Measurements from ENCODE around the gene LZTR1.

LZTR1 gene

GRCh38 chr22:20945578-20945934, 36.5 kb upstream of the LZTR1 start:
- H3K4me3 ChIP-seq (ENCODE audit: low read depth, low read length) = no peak overlapping the region
- no peak overlapping the region for H4K91ac ChIP-seq (ENCODE audit: low read depth, low read length)
- H3K79me2 ChIP-seq (ENCODE audit: control insufficient read depth, insufficient read depth, low read length, poor library complexity) = peaks cover 25% of the 10 kb centered on the region
- no peak overlapping the region for H3K4me2 ChIP-seq (ENCODE audit: low read length)
- no peaks in the 10 kb centered on the region for H3K9me3 ChIP-seq (ENCODE audit: insufficient read depth, low read depth, low read length)
- no peak overlapping the region for H3K23ac ChIP-seq (ENCODE audit: low read length)
- H3K4ac ChIP-seq (ENCODE audit: low read depth, low read length) = peak overlapping the region; percentile 98
- WGBS (ENCODE audit: extremely low coverage, insufficient coverage, insufficient read length) = no CpG with 5 or more reads among the region's 2 CpGs
- no peak overlapping the region for H3K9ac ChIP-seq (ENCODE audit: low read length)
- no peak overlapping the region for H2BK12ac ChIP-seq (ENCODE audit: low read length)
- no peak overlapping the region for H2AFZ ChIP-seq (ENCODE audit: insufficient read depth, low read length, poor library complexity)
- H3K14ac ChIP-seq (ENCODE audit: low read length) = no peak overlapping the region
- no peak overlapping the region for H2BK120ac ChIP-seq (ENCODE audit: insufficient read depth, low read length, poor library complexity)
- H3K4me1 ChIP-seq (ENCODE audit: control insufficient read depth in 1 of 2, insufficient read depth in 2 of 2, low read length in 2 of 2) = peaks cover 9 to 14% of the 10 kb centered on the region in 2 experiments
- no peak overlapping the region for H4K12ac ChIP-seq (ENCODE audit: low read depth, low read length)
- no peak overlapping the region for H2BK5ac ChIP-seq (ENCODE audit: low read depth, low read length, poor library complexity)
- H4K8ac ChIP-seq (ENCODE audit: low read depth, low read length) = no peak overlapping the region
- H3K18ac ChIP-seq (ENCODE audit: low read length) = no peak overlapping the region
- no peak overlapping the region for H3K27ac ChIP-seq (ENCODE audit: low read depth, low read length)
- H2AK5ac ChIP-seq (ENCODE audit: low read length) = no peak overlapping the region
- H3K27me3 ChIP-seq (ENCODE audit: insufficient read depth, low read length) = no peaks in the 10 kb centered on the region
- H3K36me3 ChIP-seq (ENCODE audit: control insufficient read depth in 1 of 2, insufficient read depth in 2 of 2, low read length in 2 of 2) = peaks cover 6 to 10% of the 10 kb centered on the region in 2 experiments
- no peak for DNase-seq
- peaks cover 2% of the 10 kb centered on the region for H3K79me1 ChIP-seq (ENCODE audit: low read length)

GRCh38 chr22:20946080-20946986, 35.8 kb upstream of the LZTR1 start:
- Histone ChIP-seq H3K27me3 (ENCODE audit: insufficient read depth, low read length) (no peaks in the 10 kb centered on the region), H3K4me2 (ENCODE audit: low read length) (no peak overlapping the region), H3K79me2 (ENCODE audit: control insufficient read depth, insufficient read depth, low read length, poor library complexity) (peaks cover 22% of the 10 kb centered on the region), H2AFZ (ENCODE audit: insufficient read depth, low read length, poor library complexity) (no peak overlapping the region), H2BK120ac (ENCODE audit: insufficient read depth, low read length, poor library complexity) (no peak overlapping the region), H3K23ac (ENCODE audit: low read length) (no peak overlapping the region), H2AK5ac (ENCODE audit: low read length) (no peak overlapping the region), H4K91ac (ENCODE audit: low read depth, low read length) (no peak overlapping the region), H4K12ac (ENCODE audit: low read depth, low read length) (no peak overlapping the region), H3K4ac (ENCODE audit: low read depth, low read length) (peak overlapping the region; percentile 53), H3K14ac (ENCODE audit: low read length) (no peak overlapping the region), H3K9me3 (ENCODE audit: insufficient read depth, low read depth, low read length) (no peaks in the 10 kb centered on the region), H3K18ac (ENCODE audit: low read length) (no peak overlapping the region), H3K4me3 (ENCODE audit: low read depth, low read length) (no peak overlapping the region), H3K4me1 (ENCODE audit: control insufficient read depth in 1 of 2, insufficient read depth in 2 of 2, low read length in 2 of 2) (peaks cover 14 to 18% of the 10 kb centered on the region in 2 experiments), H3K36me3 (ENCODE audit: control insufficient read depth in 1 of 2, insufficient read depth in 2 of 2, low read length in 2 of 2) (peaks cover 5 to 8% of the 10 kb centered on the region in 2 experiments), H3K9ac (ENCODE audit: low read length) (no peak overlapping the region), H2BK12ac (ENCODE audit: low read length) (no peak overlapping the region), H2BK5ac (ENCODE audit: low read depth, low read length, poor library complexity) (no peak overlapping the region), H4K8ac (ENCODE audit: low read depth, low read length) (no peak overlapping the region), H3K79me1 (ENCODE audit: low read length) (peaks cover 2% of the 10 kb centered on the region), H3K27ac (ENCODE audit: low read depth, low read length) (no peak overlapping the region)
- no peak for DNase-seq
- no CpG with 5 or more reads among the region's 7 CpGs for WGBS (ENCODE audit: extremely low coverage, insufficient coverage, insufficient read length)

- Histone ChIP-seq H2AK5ac (ENCODE audit: low read length) (no peak overlapping the region), H3K4me2 (ENCODE audit: low read length) (no peak overlapping the region), H3K23ac (ENCODE audit: low read length) (no peak overlapping the region), H4K12ac (ENCODE audit: low read depth, low read length) (no peak overlapping the region), H4K91ac (ENCODE audit: low read depth, low read length) (no peak overlapping the region), H3K36me3 (ENCODE audit: control insufficient read depth in 1 of 2, insufficient read depth in 2 of 2, low read length in 2 of 2) (peaks cover 8 to 13% of the 10 kb centered on the region in 2 experiments), H3K27ac (ENCODE audit: low read depth, low read length) (no peak overlapping the region), H2AFZ (ENCODE audit: insufficient read depth, low read length, poor library complexity) (no peak overlapping the region), H4K8ac (ENCODE audit: low read depth, low read length) (no peak overlapping the region), H2BK5ac (ENCODE audit: low read depth, low read length, poor library complexity) (no peak overlapping the region), H3K9ac (ENCODE audit: low read length) (no peak overlapping the region), H3K14ac (ENCODE audit: low read length) (no peak overlapping the region), H3K79me1 (ENCODE audit: low read length) (peaks cover 2% of the 10 kb centered on the region), H3K27me3 (ENCODE audit: insufficient read depth, low read length) (no peaks in the 10 kb centered on the region), H3K18ac (ENCODE audit: low read length) (no peak overlapping the region), H3K4ac (ENCODE audit: low read depth, low read length) (peak overlapping the region; percentile 80), H2BK12ac (ENCODE audit: low read length) (no peak overlapping the region), H3K4me1 (ENCODE audit: control insufficient read depth in 1 of 2, insufficient read depth in 2 of 2, low read length in 2 of 2) (peaks cover 18 to 21% of the 10 kb centered on the region in 2 experiments), H3K9me3 (ENCODE audit: insufficient read depth, low read depth, low read length) (no peaks in the 10 kb centered on the region), H3K4me3 (ENCODE audit: low read depth, low read length) (no peak overlapping the region), H2BK120ac (ENCODE audit: insufficient read depth, low read length, poor library complexity) (no peak overlapping the region), H3K79me2 (ENCODE audit: control insufficient read depth, insufficient read depth, low read length, poor library complexity) (peaks cover 19% of the 10 kb centered on the region)
- no CpG with 5 or more reads among the region's 1 CpG for WGBS (ENCODE audit: extremely low coverage, insufficient coverage, insufficient read length)
- no peak for DNase-seq
Measured at GRCh38 chr22:20946991-20947390, 35.1 kb upstream of the LZTR1 start.

- no peak overlapping the region for H3K27ac ChIP-seq (ENCODE audit: low read depth, low read length)
- no peak overlapping the region for H2AK5ac ChIP-seq (ENCODE audit: low read length)
- DNase-seq = no peak
- peak overlapping the region; percentile 76 for H3K4ac ChIP-seq (ENCODE audit: low read depth, low read length)
- H3K4me1 ChIP-seq (ENCODE audit: control insufficient read depth in 1 of 2, insufficient read depth in 2 of 2, low read length in 2 of 2) = peaks cover 21 to 23% of the 10 kb centered on the region in 2 experiments
- H2AFZ ChIP-seq (ENCODE audit: insufficient read depth, low read length, poor library complexity) = no peak overlapping the region
- no CpG with 5 or more reads among the region's 5 CpGs for WGBS (ENCODE audit: extremely low coverage, insufficient coverage, insufficient read length)
- no peaks in the 10 kb centered on the region for H3K9me3 ChIP-seq (ENCODE audit: insufficient read depth, low read depth, low read length)
- H3K18ac ChIP-seq (ENCODE audit: low read length) = no peak overlapping the region
- peaks cover 15 to 19% of the 10 kb centered on the region in 2 experiments for H3K36me3 ChIP-seq (ENCODE audit: control insufficient read depth in 1 of 2, insufficient read depth in 2 of 2, low read length in 2 of 2)
- H3K79me1 ChIP-seq (ENCODE audit: low read length) = peaks cover 4% of the 10 kb centered on the region
- H3K14ac ChIP-seq (ENCODE audit: low read length) = no peak overlapping the region
- no peak overlapping the region for H4K12ac ChIP-seq (ENCODE audit: low read depth, low read length)
- H3K4me2 ChIP-seq (ENCODE audit: low read length) = no peak overlapping the region
- no peak overlapping the region for H2BK12ac ChIP-seq (ENCODE audit: low read length)
- H3K79me2 ChIP-seq (ENCODE audit: control insufficient read depth, insufficient read depth, low read length, poor library complexity) = peaks cover 12% of the 10 kb centered on the region
- no peak overlapping the region for H3K9ac ChIP-seq (ENCODE audit: low read length)
- no peak overlapping the region for H3K23ac ChIP-seq (ENCODE audit: low read length)
- no peak overlapping the region for H4K8ac ChIP-seq (ENCODE audit: low read depth, low read length)
- H3K4me3 ChIP-seq (ENCODE audit: low read depth, low read length) = no peak overlapping the region
- no peaks in the 10 kb centered on the region for H3K27me3 ChIP-seq (ENCODE audit: insufficient read depth, low read length)
- no peak overlapping the region for H4K91ac ChIP-seq (ENCODE audit: low read depth, low read length)
- no peak overlapping the region for H2BK5ac ChIP-seq (ENCODE audit: low read depth, low read length, poor library complexity)
- H2BK120ac ChIP-seq (ENCODE audit: insufficient read depth, low read length, poor library complexity) = no peak overlapping the region
Measured at GRCh38 chr22:20948450-20948849, 33.6 kb upstream of the LZTR1 start.
